ENCODE data around the gene ZFYVE19.

DNA sequence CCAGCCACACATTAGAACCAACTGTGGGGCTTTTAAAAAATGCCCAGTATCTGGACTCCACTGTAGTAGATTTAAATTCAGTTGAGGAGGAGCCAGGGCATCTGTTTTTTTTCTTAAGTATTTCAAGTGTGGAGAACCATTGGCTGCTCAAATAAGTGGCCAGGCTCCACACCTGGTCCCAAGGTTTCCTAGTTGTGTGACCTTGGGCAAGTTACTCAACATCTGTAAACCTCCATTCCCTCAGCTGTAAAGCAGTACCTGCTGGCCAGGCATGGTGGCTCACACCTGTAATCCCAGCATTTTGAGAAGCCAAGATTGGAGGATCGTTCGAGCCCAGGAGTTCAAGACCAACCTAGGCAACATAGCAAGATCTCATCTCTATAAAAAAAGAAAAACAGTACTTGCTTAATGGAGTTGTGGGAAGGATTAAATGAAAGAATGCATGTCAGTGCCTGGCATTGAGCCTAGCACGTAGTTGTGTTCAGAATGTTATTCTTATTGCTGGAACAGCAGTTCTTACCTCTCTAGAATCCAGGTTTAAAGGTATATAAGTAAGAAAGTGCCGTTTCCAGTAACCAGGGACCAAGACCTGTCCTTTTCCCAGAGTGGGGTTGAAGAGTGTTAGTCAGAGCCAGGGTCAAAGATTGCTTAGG lies 19.7 kb downstream of the ZFYVE19 start:
- TF ChIP-seq CTCF (IDR thresholded peaks at IDR 0.05; ENCODE audit: borderline replicate concordance, extremely low read depth, low read length, poor library complexity, severe bottlenecking) (no peak), EZH2 (IDR thresholded peaks at IDR 0.05; ENCODE audit: borderline replicate concordance, low read depth, low read length, severe bottlenecking) (no peak)
